ENCODE data around the gene CADM1.

CADM1 gene

GRCh38 chr11:115198321-115198741 lies 305.9 kb downstream of the CADM1 start:
- no peak for DNase-seq

GRCh38 chr11:115197433-115197832 lies 306.8 kb downstream of the CADM1 start:
- DNase-seq, result no peak

GRCh38 chr11:115197031-115197430 lies 307.2 kb downstream of the CADM1 start:
- no peak for DNase-seq

DNA sequence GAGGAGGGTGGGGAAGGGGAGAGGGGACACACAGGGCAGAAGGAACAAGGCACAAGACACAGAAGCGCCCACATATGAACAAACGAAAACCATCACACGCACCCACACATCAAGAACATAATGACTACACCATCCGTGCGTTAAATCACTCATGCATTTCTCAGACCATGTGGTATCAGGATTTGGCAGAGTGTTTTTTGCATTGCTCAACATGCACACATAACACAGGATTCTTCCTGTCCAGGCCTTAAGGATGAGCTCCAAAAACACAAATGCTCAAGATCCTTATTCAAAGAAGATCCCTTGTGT lies 309.5 kb downstream of the CADM1 start:
- no peak for DNase-seq

- DNase-seq, result no peak
Observed at GRCh38 chr11:115193914-115194801, 310.1 kb downstream of the CADM1 start.

DNA sequence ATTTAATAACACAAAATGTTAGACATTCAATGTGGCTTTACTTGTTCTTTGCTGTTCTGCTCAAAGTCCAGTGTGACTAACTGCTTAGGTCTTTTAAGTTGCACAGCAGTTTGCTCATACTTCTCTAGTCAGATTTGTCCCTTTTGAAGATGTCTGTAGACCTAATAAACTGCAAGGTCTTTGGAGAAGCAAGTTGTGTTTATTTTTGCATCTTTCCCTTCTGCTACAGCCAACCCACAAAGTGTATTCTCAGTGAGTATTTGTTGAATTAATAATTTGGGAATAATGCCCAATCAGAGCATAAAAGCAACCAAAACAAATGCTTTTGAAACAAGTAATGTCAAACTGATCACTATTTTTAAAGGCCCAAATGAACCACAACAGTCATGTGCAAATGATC lies 312.5 kb downstream of the CADM1 start:
- DNase-seq, result no peak

GRCh38 chr11:115190196-115190595 lies 314.0 kb downstream of the CADM1 start:
- no peak for DNase-seq

GRCh38 chr11:115188898-115189278 lies 315.3 kb downstream of the CADM1 start:
- DNase-seq, result no peak

DNA sequence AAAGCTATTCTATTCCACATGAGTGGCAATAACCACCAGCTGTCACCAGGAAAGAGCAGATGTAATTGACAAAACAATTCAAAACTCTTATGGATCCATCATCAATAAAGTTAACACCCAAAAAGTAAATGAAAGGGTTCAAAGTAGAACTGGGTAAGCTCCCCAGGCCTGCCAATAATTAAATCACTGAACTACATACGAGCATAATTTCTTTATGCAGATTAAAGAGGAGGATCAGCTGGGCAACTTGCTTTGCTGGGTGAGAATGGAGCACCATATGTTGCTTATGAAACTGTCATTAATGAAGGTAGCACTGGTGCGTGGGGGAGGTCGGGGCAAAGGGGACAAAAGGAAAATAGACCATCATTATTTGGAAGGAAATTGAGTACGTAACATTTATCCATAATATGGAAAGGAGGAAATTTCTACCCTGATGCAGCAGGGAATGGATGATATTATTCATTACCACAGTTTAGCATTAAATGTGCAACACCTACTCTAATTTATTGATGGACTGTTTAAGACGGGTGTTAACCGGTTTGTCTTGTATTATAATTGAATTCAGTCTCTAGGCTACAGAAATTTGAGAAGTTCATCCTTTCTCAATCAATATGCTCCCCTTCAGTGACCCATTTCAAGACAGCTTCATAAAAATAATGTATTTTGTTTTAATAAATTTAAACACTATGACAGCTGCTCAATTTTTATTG lies 315.9 kb downstream of the CADM1 start:
- no peak for DNase-seq

- DNase-seq, result no peak
Observed at GRCh38 chr11:115185931-115186330, 318.3 kb downstream of the CADM1 start.

DNA sequence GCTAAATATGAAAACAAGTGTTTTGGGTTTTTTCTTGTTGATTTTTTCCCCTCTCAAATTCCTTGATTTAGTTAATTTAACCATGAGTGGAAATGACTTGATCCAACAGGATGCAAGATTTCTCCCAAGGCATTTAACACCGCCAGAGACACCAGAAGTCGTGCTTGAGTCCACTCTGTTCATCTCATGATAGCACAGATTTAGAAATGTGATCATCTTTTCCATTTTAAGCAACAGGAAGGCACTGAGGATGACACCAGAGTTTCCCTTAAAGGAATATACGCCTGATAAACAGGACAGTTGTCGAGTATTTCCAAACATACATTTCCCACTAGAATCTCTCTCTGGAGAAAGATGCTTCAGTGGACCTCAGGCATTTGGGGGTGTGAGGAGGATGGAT lies 318.7 kb downstream of the CADM1 start:
- DNase-seq, result no peak

DNA sequence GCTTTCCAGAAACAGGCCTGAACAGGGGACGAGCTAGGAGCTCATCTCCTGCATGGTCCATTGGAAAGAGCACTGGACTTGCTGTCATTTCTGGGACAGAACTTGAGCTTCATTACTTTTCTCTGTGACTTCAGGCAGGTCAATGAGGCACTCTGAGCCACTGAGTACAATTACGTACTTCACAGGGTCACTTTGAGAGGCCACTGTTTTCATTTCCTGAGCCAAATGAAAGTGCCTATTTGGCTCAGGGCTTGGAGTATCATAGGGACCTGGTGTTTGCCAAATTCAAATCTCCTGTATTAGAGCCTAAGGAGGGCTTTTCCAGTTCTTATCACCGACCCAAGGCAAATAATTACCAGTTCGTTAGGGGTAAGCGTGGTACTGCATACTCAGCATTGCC lies 319.3 kb downstream of the CADM1 start:
- DNase-seq, result no peak

DNA sequence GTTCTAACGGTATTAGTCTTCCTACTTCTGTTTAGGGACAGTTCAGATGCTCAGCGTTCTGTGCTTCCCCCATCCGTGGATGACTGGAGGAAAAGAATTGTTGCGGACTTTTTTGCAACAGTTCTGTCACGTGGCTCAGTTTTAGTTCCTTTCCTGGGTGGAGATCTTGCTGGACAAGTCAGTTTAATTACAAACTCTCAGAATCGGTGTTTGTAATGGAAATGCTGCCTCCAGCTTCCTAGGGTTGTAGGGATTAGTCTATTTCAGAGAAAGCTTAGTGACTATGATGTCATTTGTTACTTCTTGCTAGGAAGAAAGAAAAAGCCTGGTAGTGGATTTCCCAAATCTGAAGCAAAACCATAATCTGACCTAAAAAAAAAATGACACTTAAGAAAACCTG lies 320.4 kb downstream of the CADM1 start:
- no peak for DNase-seq

DNA sequence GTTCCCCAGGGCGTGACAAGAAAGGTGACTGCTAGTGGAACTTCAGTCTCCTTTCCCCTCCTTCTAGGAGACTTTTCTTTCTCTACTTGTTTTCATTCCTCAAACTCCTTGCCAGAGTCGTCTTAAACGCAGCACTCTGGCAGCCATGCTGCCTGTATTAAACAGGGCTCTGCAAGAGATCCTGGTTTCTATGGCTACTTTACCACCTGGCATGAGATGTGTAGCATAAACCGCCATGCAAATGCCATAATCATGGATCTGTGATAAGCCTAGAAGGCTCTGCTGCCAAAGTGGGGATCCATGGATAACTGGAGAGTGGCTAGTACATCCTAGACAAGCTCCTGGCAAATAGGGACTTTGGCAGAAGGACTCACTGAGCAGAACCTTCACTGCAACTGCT lies 321.1 kb downstream of the CADM1 start:
- DNase-seq, result no peak

GRCh38 chr11:115182282-115182955 lies 321.8 kb downstream of the CADM1 start:
- DNase-seq, result no peak

DNA sequence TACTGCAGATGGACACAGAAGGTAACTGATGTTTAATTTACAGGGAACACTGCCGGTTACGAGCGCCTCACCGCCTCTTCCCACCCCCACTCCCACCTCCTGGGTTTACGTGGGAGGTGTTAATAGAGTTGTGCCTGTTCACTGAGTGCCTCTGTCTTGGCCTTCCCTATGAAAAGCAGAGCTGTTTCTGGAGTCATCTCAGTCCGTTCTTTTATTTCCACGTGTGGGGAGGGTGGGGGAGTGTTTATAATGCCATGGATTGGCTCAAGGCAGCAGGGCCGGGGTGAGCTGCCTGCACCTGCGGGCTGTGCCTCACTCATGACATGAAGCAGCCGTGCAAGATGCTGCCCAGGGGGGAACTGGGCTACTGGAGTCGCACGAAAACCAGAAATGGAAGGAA lies 322.7 kb downstream of the CADM1 start:
- no peak for DNase-seq

DNA sequence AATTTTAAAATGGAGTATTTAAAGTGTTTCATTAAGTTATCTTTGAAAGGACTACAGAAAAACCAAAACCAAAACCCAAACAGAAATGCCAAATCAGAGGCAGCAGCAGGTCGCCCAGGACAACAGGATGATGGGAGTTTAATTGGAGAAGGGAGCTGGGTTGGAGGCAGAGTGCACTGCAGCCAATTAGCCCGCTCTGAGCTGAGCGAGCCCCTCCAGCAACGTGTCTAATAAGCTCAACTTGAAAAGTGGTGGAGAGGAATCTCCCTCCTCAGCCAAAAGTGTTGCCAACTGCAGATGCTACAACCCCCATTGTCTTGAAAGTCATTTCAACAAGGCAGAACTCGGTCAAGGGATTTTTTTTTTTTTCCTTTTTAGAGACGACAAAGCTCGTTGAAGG lies 323.9 kb downstream of the CADM1 start:
- no peak for DNase-seq

GRCh38 chr11:115179636-115180035 lies 324.6 kb downstream of the CADM1 start:
- DNase-seq, result no peak

DNA sequence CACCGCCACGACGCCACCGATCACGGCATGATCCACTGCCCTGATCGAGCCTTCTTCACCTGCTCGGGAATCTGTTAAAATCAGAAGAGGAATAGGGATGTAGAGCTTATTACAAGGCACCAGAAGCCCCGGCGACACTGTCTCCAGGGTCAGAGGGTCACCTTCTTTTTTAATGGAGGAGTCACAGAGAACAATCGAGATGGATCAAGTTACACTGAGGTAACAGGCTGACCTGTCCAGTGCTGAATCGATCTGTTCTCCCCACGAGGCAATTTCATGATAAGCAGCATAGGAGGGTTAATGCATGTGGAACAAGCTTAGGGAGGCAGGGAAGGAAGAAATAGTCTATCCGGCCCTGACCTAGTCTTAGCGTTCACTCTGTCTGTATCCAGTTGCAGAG lies 325.5 kb downstream of the CADM1 start:
- no peak for DNase-seq

GRCh38 chr11:115173136-115173535 lies 331.1 kb downstream of the CADM1 start:
- no peak for DNase-seq

DNA sequence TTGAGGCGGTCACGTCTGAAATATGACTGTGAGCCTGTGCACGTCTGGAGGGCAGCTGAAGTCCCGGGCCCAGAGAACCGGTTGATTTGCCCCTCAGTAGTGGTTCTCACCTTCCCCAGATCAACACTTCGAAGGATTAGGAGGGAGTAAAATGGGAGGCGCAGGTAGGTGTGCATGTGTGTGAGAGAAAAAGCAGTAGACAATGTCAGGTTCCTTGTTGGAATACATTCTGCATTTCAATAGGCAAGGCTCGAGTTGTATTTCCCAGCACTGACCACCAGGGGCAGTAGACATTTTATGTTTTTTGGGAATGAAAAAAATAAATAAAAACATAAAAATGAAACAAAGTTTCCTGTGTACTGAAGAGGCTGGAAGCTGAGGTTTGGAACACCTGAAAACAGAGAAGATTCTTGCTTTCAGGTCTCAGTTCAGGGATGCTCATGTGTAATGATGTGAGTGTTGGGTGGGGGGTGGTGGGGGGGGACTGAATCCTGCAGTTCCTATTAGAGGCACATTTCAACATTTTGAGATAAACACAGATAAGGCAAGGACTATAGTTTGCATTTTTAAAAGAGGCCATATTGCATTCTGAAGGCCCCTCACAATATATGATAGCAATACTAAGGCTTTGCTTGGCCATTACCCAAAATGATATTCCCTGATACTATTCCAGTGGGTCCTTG lies 333.9 kb downstream of the CADM1 start:
- no peak for DNase-seq

GRCh38 chr11:115169251-115169650 lies 335.0 kb downstream of the CADM1 start:
- DNase-seq, result no peak

DNA sequence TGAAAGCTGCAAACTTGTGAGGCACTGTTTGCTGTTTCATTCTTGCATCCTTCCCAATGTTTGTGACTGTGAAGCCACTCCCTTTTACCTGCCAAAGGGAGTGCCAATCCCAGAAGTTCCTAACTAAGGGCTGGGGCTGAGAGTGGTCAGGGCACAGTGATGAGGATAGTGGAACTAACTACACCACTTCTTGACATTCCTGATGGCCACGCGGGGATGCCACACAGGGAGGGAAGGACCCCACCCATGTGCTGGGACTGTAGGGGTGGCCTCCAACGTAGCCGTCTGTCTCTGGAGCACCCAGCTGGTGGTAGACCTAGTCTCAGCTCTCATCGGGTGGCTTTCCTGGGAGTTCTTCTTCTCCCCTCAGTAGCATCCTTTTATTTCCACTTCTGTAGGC lies 335.5 kb downstream of the CADM1 start:
- DNase-seq, result no peak
